SJCRH30 (cell line): ENCODE measurements around the gene DLL1. TPM values are rescaled to one million over a fixed set of nuclear protein-coding genes. Genes with fewer than 3 reads are reported as not detected.
A peak's percentile ranks its signal among the peaks of the same experiment; 100 is the strongest.

Experiments used
- DNase-seq, 2 experiments: peaks; one replicate each; pipeline ENCODE4 v3.0.0-alpha.2; 2015 to 2020
- H3K27ac ChIP-seq: fragments of 250-450 bp; sonication (Bioruptor Pico); 2 replicates; pipeline ENCODE4 v1.5.1; 2020; ENCODE audit warnings: mild to moderate bottlenecking, moderate library complexity
- H3K27me3 ChIP-seq: fragments of 250-450 bp; sonication (Bioruptor Pico); 2 replicates; pipeline ENCODE4 v1.5.1; 2020; ENCODE audit warnings: mild to moderate bottlenecking, moderate library complexity
- H3K36me3 ChIP-seq: fragments of 250-450 bp; sonication (Bioruptor Pico); 2 replicates; pipeline ENCODE4 v1.5.1; 2020; ENCODE audit warnings: mild to moderate bottlenecking, moderate library complexity
- H3K4me1 ChIP-seq: fragments of 250-450 bp; sonication (Bioruptor Pico); 2 replicates; pipeline ENCODE4 v1.5.1; 2020; ENCODE audit warnings: mild to moderate bottlenecking, moderate library complexity
- H3K4me3 ChIP-seq: fragments of 250-450 bp; sonication (Bioruptor Pico); 2 replicates; pipeline ENCODE4 v1.5.1; 2020; ENCODE audit warnings: mild to moderate bottlenecking, moderate library complexity
- H3K9me3 ChIP-seq: fragments of 250-450 bp; sonication (Bioruptor Pico); replicated peaks from 2 replicates; pipeline ENCODE4 v1.5.1; 2020; ENCODE audit warnings: mild to moderate bottlenecking, moderate library complexity
- total RNA-seq: library from RNA; depleted of rRNA; stranded (reverse); fragments of >200 nt; shearing (Covaris generic); gene quantifications from 2 replicates; pipeline ENCODE4 v1.2.3, GENCODE V29; 2014

The DLL1 gene
- total RNA-seq, 1 experiment from 2014 or later: 12.6 TPM

DNA sequence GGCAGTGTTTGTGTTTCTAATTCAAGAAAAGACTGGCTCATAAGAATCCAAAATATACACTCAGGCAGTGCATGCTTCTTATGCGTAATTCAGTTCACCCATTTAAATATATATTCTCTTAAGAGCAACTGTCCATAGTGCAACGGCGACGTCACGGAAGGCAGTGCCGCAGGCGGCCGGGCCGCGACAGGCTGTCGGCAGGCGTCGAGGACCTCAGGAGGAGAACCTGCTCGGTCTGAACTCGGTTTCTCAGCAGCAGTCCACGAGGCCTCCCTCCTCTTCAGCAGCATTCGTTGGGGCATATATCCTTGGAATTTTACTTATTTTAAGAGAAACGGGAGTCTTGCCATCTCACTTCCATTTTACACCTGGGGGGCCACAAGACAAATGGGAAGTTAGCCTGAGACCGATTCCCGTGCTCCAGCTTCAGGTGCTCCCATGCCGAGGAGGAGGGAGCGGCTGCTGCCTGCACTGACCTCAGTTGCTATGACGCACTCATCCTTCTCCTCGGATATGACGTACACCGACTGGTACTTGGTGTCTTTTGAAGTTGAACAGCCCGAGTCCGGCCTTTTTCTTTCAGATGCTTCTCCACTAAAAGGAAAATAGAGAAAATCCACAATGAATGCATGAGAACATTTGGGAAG lies 8.2 kb downstream of the DLL1 start:
- peaks cover 19% of the 10 kb centered on the region; the same call in 1 of the 2 replicates for H3K36me3 ChIP-seq
- H3K4me3 ChIP-seq: no peak overlapping the region
- no peaks in the 10 kb centered on the region for H3K9me3 ChIP-seq
- no peaks in the 10 kb centered on the region for H3K27me3 ChIP-seq
- no peak for DNase-seq
- H3K4me1 ChIP-seq: peaks cover 17% of the 10 kb centered on the region
- no peak overlapping the region for H3K27ac ChIP-seq

DNA sequence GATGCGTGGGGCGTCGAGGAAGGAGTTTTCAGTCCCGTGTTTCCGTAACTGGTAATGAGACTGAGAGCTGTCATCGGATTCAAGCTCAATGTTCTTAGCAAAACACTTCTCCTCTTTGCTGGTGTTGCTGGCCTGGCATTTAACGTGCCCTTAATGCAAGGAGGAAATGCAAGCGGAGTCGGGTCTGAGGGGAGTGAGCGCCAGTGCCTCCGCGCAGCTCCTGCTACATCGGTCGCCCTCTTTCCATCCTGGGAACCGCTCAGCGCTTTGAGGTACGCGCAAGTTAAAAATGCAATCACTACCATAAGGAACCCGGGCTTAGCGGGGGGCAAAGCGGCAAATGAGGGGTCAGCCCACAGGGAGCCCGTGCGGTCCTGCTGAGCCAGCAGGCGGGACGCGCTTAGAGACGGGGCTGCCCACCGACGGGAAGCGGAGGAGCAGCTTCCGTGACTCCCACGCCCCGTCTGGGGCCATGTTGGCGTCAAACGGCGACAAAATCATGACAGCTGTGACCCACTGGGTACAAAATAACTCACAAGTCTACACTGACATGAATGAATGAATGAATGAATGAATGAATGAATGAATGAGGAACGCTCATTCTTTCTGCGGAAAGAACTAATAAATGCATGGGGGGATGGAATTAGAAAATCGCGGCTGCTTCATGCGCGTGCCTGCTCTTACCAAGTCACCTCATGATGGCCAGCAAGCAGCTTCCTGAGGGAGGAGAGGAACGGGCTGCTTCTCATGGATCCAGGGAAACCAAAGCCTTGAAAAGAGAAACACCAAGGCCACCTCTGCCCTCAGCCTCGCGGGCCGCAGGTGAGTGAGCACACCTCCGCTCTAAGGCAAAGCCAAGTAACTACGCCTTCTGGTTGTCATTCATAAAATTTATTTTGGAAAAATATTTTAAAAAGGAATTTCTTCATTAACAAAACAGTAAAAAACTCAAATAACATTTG lies 9.3 kb downstream of the DLL1 start:
- no peak overlapping the region for H3K4me3 ChIP-seq
- no peak overlapping the region for H3K27ac ChIP-seq
- H3K4me1 ChIP-seq: peaks cover 10% of the 10 kb centered on the region
- DNase-seq: no peak
- peaks cover 19% of the 10 kb centered on the region; the same call in 1 of the 2 replicates for H3K36me3 ChIP-seq
- H3K9me3 ChIP-seq: no peaks in the 10 kb centered on the region
- H3K27me3 ChIP-seq: no peaks in the 10 kb centered on the region

DNA sequence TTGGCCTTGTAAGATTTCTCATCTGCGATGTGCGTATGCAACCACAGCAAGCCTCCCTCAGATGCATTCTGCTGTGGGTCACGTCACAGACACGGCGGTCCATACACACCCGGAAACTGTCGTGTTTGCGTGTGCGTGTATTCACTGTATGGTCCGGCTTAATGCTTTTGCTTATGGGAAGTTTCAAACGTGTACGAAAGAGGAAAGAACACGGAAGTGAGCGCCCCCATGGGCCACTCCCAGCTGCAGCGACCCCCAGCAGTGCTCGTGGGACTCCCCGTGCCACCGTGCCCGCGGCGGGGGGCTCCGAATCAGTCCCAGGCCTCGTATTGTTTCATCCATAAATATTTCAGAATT lies 10.2 kb downstream of the DLL1 start:
- no peak overlapping the region; the same call in 1 of the 2 replicates for H3K27ac ChIP-seq
- peak overlapping the region; percentile 55 for H3K4me3 ChIP-seq

DNA sequence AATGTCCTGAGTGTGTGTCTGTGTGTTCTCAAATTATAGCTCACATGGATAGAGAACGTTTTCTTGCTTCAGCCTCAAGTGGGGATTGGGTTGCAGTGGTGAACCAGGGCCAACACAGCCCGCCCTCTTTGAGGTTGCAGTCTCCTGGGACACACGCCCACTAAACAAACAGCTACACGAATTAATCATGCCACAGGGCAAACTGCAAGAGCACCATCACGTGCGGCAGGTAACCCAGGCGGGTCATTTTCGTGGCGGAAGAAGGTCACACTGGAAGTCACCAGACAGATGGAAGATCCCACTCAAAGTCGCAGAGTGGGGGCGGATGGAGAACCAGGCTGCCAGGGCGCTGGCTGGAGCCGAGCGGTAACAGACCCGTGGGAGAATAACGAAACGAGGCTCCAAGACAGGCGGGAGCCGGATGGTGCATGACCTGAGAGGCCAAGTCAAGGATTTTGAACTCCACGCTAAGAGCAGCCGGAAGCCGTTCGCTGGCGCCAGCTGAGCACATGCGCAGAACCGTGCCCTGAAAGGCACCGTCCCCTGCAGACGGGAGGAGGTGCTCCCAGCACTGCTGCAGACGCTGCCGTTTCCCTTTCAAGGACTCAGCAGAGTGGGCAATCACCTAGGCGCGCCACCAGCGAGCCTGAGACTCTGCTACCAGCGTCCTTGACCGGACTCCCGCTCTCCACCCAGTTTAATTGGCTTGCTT lies 10.7 kb downstream of the DLL1 start:
- DNase-seq: peak; percentile 78 to 82
- Histone ChIP-seq H3K9me3 (no peaks in the 10 kb centered on the region), H3K27me3 (no peaks in the 10 kb centered on the region), H3K4me1 (peaks cover 10% of the 10 kb centered on the region), H3K36me3 (peaks cover 19% of the 10 kb centered on the region; the same call in 1 of the 2 replicates), H3K27ac (peak overlapping the region; percentile 66), H3K4me3 (peak overlapping the region; percentile 55)

More for the DNA sequence above, 10.2 kb downstream of the DLL1 start:
- H3K27me3 ChIP-seq: no peaks in the 10 kb centered on the region
- no peaks in the 10 kb centered on the region for H3K9me3 ChIP-seq
- no peak for DNase-seq
- H3K36me3 ChIP-seq: peaks cover 19% of the 10 kb centered on the region; the same call in 1 of the 2 replicates
- peaks cover 10% of the 10 kb centered on the region for H3K4me1 ChIP-seq

DNA sequence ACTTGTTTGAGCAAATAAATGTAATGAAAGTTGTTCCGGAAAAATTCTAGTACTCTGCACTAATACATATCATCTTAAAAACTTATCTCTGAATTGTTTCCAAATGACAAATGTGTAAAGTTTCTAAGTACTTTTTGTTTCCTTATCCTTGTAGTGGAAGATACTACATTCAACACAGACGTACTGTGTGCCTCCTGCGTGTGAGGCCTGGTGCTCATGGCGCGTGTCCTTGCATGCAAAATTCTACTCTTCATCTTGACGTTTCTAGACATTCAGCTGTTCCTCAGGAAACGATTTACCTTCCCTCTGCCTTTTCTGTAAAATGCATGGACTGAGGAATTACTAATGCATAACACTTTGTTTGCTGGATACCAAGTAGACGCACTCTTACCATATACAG lies 11.5 kb downstream of the DLL1 start:
- Histone ChIP-seq H3K27me3 (no peaks in the 10 kb centered on the region), H3K36me3 (peaks cover 16% of the 10 kb centered on the region; the same call in 1 of the 2 replicates)
- DNase-seq: no peak

DNA sequence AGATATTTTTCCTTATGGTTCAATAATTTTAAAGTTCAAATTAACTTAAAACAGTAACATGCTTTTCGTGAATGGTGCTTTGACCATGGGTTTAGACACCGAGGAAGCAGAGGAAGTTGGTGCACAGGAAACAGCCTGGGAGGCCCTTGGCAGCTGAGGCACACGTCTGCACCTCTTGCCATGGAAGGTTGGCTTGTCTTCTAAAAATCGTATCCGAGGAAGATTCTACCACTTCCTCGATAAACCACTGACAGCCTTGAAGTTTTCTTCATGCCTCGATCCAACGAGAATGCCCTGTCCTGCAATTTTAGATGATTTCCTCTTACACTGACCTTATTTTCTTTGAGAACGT lies 12.2 kb downstream of the DLL1 start:
- H3K36me3 ChIP-seq: peaks cover 15% of the 10 kb centered on the region; the same call in 1 of the 2 replicates
- peaks cover 10% of the 10 kb centered on the region for H3K4me1 ChIP-seq
- H3K27ac ChIP-seq: no peak overlapping the region
- H3K4me3 ChIP-seq: no peak overlapping the region
- H3K9me3 ChIP-seq: no peaks in the 10 kb centered on the region
- H3K27me3 ChIP-seq: no peaks in the 10 kb centered on the region
- no peak for DNase-seq

More for the DNA sequence above, 11.5 kb downstream of the DLL1 start:
- Histone ChIP-seq H3K9me3 (no peaks in the 10 kb centered on the region), H3K4me3 (no peak overlapping the region; the same call in 1 of the 2 replicates), H3K27ac (no peak overlapping the region), H3K4me1 (peaks cover 10% of the 10 kb centered on the region)

DNA sequence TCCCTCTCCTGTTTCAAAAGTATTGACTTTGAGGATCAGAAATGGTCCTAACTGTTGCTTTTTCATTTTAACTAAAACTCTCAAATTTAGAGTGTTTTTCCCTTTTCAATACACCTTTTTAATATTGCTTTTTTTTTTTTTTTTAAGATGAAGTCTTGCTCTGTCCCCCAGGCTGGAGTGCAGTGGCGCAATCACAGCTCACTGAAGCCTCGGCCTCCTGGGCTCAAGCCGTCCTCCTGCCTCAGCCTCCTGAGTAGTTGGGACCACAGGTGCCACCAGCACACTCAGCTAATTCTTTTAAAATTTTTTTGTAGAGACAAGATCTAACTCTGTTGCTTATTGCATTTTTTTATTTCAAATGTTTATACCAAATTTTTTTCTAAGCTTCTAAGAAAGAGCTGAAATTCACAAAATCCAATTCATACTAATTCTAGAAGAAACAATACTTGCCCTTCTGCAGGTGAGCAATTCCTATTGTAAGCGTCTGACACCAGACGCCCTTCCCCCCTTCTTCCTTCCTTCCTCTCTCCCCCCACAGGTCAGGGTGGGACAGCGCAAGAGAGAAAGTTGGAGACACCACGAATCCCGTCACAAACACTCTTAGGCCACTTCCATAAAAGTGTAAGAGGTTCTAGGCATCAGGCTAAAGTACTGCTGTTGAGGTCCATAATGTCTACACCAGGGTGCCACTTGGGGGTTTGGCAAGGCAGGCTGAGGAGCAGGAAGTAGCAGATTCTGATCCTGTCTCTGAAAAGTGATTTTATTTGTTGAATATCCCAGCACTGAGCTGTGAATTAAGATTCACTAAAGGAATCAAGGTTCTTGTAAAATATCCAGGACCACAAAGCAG lies 12.8 kb downstream of the DLL1 start:
- Histone ChIP-seq H3K4me3 (no peak overlapping the region), H3K9me3 (no peaks in the 10 kb centered on the region), H3K4me1 (peaks cover 10% of the 10 kb centered on the region), H3K36me3 (peaks cover 14% of the 10 kb centered on the region; the same call in 1 of the 2 replicates), H3K27me3 (no peaks in the 10 kb centered on the region), H3K27ac (no peak overlapping the region)
- DNase-seq: no peak

DNA sequence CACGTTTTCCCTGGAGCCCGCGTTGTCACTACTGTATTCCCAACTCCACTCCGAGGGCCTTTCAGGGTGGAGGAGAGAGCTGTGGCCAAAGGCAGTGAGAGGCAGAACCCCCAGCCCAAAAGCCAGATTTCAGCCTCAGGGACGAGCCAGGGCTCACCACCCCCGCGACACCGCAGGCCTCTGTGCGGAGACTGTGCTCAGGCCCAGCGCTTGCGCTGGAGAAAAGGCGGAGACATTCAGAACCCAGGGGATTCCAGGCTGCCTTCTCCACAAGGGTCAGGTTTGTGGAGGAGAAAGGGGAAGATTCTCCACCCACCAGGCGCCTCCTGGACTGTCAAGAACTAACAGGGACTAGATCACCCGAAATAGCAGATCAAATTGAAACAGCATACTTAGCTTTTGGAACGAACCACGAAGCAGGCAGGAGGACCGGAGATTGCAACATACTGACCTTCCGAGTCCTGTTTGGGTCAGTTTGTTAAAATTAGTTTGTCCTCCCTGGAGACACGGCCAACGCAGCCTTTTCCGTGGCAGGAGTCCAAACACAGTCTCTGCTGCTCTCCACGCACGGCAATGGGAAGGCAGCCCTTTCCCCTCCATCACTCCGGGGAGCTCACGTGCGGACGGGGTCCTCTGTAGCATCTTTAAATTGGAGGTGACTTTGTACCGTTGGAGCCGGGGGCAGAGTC lies 14.4 kb downstream of the DLL1 start:
- no peaks in the 10 kb centered on the region for H3K27me3 ChIP-seq
- no peak overlapping the region for H3K4me3 ChIP-seq
- no peak overlapping the region for H3K27ac ChIP-seq
- H3K36me3 ChIP-seq: no peaks in the 10 kb centered on the region
- peaks cover 10% of the 10 kb centered on the region for H3K4me1 ChIP-seq
- DNase-seq: no peak
- no peaks in the 10 kb centered on the region for H3K9me3 ChIP-seq

DNA sequence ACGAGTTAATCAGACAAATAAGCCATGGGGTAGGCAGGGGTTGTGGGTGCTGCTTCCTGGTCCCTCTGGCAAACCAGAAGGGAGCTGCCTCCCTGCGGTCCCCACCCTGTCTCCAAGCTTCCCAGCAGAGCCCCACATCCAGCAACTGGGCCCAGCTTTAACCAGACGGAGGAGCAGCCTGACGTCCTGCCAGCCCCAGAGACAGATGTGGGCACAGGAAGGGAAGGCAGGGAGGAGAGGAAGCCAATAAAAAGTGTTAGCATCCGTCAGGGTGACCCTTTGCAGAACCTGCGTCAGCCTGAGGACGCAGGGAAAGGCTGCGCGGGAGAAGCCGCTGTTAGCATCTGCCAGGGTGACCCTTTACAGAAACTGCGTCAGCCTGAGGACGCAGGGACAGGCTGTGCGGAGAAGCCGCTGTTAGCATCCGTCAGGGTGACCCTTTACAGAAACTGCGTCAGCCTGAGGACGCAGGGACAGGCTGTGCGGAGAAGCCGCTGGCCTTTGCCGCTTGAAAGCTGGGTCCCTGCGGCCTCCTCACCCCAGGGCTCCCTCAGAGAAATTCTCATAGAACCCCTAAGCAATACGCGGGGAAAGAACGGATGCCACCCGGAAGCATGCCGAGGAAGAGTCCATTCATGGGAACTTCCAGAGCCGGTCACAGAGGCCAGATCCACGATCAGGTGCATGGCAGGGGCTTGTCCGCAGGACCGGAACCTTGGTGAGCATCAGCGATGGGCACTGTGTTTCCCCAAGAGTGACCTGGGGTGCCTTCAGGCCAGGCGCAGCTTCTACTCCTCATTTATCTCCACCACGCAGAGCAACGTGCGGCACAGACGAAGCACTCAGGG lies 15.9 kb downstream of the DLL1 start:
- no peaks in the 10 kb centered on the region for H3K27me3 ChIP-seq
- peaks cover 18% of the 10 kb centered on the region for H3K4me1 ChIP-seq
- H3K27ac ChIP-seq: no peak overlapping the region
- H3K36me3 ChIP-seq: no peaks in the 10 kb centered on the region
- DNase-seq: no peak
- H3K4me3 ChIP-seq: no peak overlapping the region
- no peaks in the 10 kb centered on the region for H3K9me3 ChIP-seq

DNA sequence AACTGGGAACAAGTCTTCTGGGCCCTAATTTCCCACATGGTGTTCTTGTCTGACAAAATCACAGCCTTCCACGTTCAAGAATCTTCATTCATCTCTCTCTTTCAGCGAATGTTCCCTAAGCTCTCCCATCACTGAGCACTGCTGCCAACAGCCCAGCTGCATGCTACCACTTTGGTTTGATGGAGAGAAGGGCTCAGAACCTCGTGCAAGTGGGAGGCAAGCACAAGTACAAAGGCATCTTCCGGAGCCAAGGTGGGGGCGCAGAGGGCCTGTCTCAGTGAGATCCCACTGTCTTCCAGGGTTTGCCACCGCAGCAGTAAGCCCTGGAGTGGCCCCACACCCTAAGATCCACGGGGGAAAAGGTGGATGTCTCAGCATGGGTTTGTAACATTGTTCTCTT lies 17.2 kb downstream of the DLL1 start:
- Histone ChIP-seq H3K4me1 (peaks cover 21% of the 10 kb centered on the region), H3K9me3 (no peaks in the 10 kb centered on the region), H3K27me3 (no peaks in the 10 kb centered on the region), H3K36me3 (no peaks in the 10 kb centered on the region), H3K27ac (no peak overlapping the region), H3K4me3 (no peak overlapping the region)
- no peak for DNase-seq

DNA sequence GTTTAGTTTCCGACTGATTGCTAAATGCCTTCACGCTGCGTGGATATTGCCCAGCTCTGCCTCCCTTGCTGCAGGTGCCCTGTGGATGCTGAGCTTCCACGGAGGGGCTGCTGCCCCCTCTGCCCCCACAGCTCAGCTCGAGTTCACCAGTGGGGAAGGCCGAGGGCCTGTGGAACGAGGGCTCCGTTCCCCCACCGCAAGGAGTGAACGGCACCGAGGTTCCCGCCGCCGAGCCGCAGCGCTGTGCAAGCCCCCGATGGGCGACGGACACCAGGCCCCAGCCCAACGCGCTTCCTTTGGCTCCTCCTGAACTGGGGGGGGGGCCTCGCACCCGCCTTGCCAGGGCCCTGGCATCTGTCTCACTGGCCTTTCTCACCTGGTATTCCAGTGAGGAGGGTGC lies 17.7 kb downstream of the DLL1 start:
- H3K36me3 ChIP-seq: no peaks in the 10 kb centered on the region
- H3K4me1 ChIP-seq: peaks cover 25% of the 10 kb centered on the region
- no peaks in the 10 kb centered on the region for H3K9me3 ChIP-seq
- H3K27me3 ChIP-seq: no peaks in the 10 kb centered on the region
- no peak overlapping the region for H3K4me3 ChIP-seq
- H3K27ac ChIP-seq: no peak overlapping the region
- DNase-seq: no peak

DNA sequence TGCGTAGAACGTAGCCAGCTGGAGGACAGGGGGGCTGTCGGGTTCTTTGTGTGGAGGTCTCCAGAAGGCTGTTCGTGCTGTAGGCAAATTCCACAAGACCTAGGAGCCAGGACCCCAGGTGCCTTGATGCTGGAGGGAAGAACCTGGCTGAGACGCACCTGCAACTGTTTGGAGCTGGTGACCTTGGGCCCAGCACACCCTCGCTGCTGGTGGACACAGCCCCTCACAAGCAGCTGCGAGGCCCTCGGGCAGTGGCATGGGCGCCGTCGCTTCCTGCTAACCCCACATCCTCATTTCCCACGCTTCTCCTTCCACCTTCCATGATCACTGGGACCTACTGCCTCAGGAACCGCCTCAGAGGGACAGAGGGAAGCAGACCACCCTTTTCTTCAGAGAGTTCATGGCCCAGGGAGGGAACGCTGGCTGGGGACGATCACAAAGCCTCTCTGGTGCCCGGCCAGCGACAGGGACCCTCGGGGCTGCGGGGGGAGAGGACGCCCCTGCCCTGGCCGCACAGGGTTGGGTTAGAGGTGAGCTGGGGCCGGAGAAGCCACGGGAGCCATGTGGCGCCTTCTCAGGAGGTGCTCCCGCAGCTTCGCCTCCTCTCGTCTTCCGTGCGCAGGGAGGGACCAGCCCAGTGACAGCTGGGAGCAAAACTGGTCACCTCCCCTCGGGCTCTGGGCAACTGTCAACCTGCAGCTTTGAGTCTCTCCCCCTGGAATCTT lies 18.4 kb downstream of the DLL1 start:
- DNase-seq: no peak
- no peaks in the 10 kb centered on the region for H3K9me3 ChIP-seq
- H3K4me1 ChIP-seq: peaks cover 31% of the 10 kb centered on the region
- H3K4me3 ChIP-seq: no peak overlapping the region
- no peaks in the 10 kb centered on the region for H3K36me3 ChIP-seq
- H3K27ac ChIP-seq: no peak overlapping the region
- H3K27me3 ChIP-seq: no peaks in the 10 kb centered on the region
